DND-41 (cell line): ENCODE results near the gene AP2B1.
"Not testable (repeated sequence)": the region's sequence is repeated elsewhere in the genome, so short reads cannot be mapped to it uniquely, and the experiment has no call there.

ENCODE experiments used
- ATAC-seq: fragments of 200-7000 bp; cut with Tn5 transposase; 3 replicates; pipeline ENCODE4 v1.9.1; 2021; ENCODE audit warnings: low read depth; ENCODE audit not compliant: insufficient read depth
- DNase-seq: peaks from one replicate; pipeline ENCODE4 v3.0.0-alpha.2; 2020
- H2AFZ ChIP-seq: 2 replicates; pipeline ENCODE4 v1.6.0; 2012; ENCODE audit warnings: low read depth, low read length
- H3K27ac ChIP-seq: 2 replicates; pipeline ENCODE4 v1.5.1; 2012; ENCODE audit warnings: low read length, inconsistent platforms
- H3K27me3 ChIP-seq: fragments of 200-600 bp; sonication (generic); 2 replicates; pipeline ENCODE4 v1.6.0; 2012; ENCODE audit warnings: low read length, mild to moderate bottlenecking, inconsistent platforms; ENCODE audit not compliant: insufficient read depth, poor library complexity
- H3K36me3 ChIP-seq: 2 replicates; pipeline ENCODE4 v1.5.1; 2012; ENCODE audit warnings: low read length, inconsistent platforms; ENCODE audit not compliant: insufficient read depth
- H3K4me1 ChIP-seq: 2 replicates; pipeline ENCODE4 v1.5.1; 2012; ENCODE audit warnings: mild to moderate bottlenecking, low read length; ENCODE audit not compliant: insufficient read depth
- H3K4me2 ChIP-seq: 2 replicates; pipeline ENCODE4 v1.6.0; 2012; ENCODE audit warnings: mild to moderate bottlenecking, moderate library complexity, low read length, inconsistent platforms; ENCODE audit not compliant: insufficient read depth
- H3K4me3 ChIP-seq, 2 experiments: fragments of 200-600 bp in 1 of 2; shearing (Covaris generic) in 1 of 2; 2 replicates each; pipeline ENCODE4 v1.5.1; 2012 to 2016; ENCODE audit warnings: inconsistent platforms in 2 of 2, low read length in 2 of 2, mild to moderate bottlenecking in 2 of 2, low read depth in 1 of 2, moderate library complexity in 1 of 2
- H3K79me2 ChIP-seq: 2 replicates; pipeline ENCODE4 v1.6.0; 2012; ENCODE audit warnings: low read length, inconsistent platforms; ENCODE audit not compliant: insufficient read depth
- H3K9ac ChIP-seq: 2 replicates; pipeline ENCODE4 v1.6.0; 2012; ENCODE audit warnings: low read depth, mild to moderate bottlenecking, inconsistent platforms, low read length, moderate library complexity
- H3K9me3 ChIP-seq: 2 replicates; pipeline ENCODE4 v1.5.1; 2012; ENCODE audit warnings: low read length, moderate library complexity, mild to moderate bottlenecking, inconsistent platforms; ENCODE audit not compliant: insufficient read depth, severe bottlenecking
- H4K20me1 ChIP-seq: 2 replicates; pipeline ENCODE4 v1.6.0; 2012; ENCODE audit warnings: low read length; ENCODE audit not compliant: insufficient read depth
- CTCF ChIP-seq: IDR thresholded peaks from 2 replicates; pipeline ENCODE4 v1.5.1; 2012; ENCODE audit warnings: borderline replicate concordance, low read length, moderate library complexity, mild to moderate bottlenecking; ENCODE audit not compliant: poor library complexity, severe bottlenecking; ENCODE audit errors: extremely low read depth
- EZH2 ChIP-seq: IDR thresholded peaks from 3 replicates; pipeline ENCODE4 v1.6.1; 2012; ENCODE audit warnings: borderline replicate concordance, low read depth, mild to moderate bottlenecking, moderate library complexity, low read length, inconsistent platforms; ENCODE audit not compliant: severe bottlenecking

AP2B1 gene

GRCh38 chr17:35749560-35750412, 162.7 kb downstream of the AP2B1 start:
- ATAC-seq, result peak; percentile 48
- peak; percentile 44 for DNase-seq
- Histone ChIP-seq H4K20me1 (peaks cover 5% of the 10 kb centered on the region), H3K9me3 (no peaks in the 10 kb centered on the region), H3K36me3 (no peaks in the 10 kb centered on the region), H3K27ac (no peak overlapping the region), H3K79me2 (no peaks in the 10 kb centered on the region), H3K4me2 (peak overlapping the region; percentile 46), H3K9ac (no peak overlapping the region), H3K4me1 (peaks cover 11% of the 10 kb centered on the region), H3K27me3 (peaks cover 26% of the 10 kb centered on the region), H2AFZ (no peak overlapping the region; the same call in 1 of the 2 replicates), H3K4me3 (no peak overlapping the region)
- TF ChIP-seq EZH2 (peak; percentile 81), CTCF (peak; percentile 14)

GRCh38 chr17:35750526-35751395, 163.6 kb downstream of the AP2B1 start:
- no peak overlapping the region for H3K4me3 ChIP-seq
- peaks cover 11% of the 10 kb centered on the region for H3K4me1 ChIP-seq
- no peak for TF ChIP-seq CTCF
- no peak for TF ChIP-seq EZH2
- peak overlapping the region; percentile 46 for H3K4me2 ChIP-seq
- H4K20me1 ChIP-seq, result no peaks in the 10 kb centered on the region; the same call in 1 of the 2 replicates
- no peak overlapping the region for H3K27ac ChIP-seq
- no peaks in the 10 kb centered on the region for H3K36me3 ChIP-seq
- no peaks in the 10 kb centered on the region for H3K79me2 ChIP-seq
- DNase-seq (no peak), ATAC-seq (no peak)
- H2AFZ ChIP-seq, result no peak overlapping the region
- peaks cover 26% of the 10 kb centered on the region for H3K27me3 ChIP-seq
- H3K9me3 ChIP-seq, result no peaks in the 10 kb centered on the region
- H3K9ac ChIP-seq, result no peak overlapping the region

- not testable (repeated sequence) for H3K4me2 ChIP-seq, H3K4me3 ChIP-seq, H3K36me3 ChIP-seq, H3K9ac ChIP-seq, H3K79me2 ChIP-seq, H3K27ac ChIP-seq, H2AFZ ChIP-seq, H3K9me3 ChIP-seq, H4K20me1 ChIP-seq, ATAC-seq, DNase-seq
- peaks cover 11% of the 10 kb centered on the region for H3K4me1 ChIP-seq
- H3K27me3 ChIP-seq, result peaks cover 26% of the 10 kb centered on the region
These were observed 164.4 kb downstream of the AP2B1 start for GRCh38 chr17:35751541-35751940.

GRCh38 chr17:35752471-35752870, 165.3 kb downstream of the AP2B1 start:
- Histone ChIP-seq H3K9me3 (peaks cover 2% of the 10 kb centered on the region), H4K20me1 (no peaks in the 10 kb centered on the region; the same call in 1 of the 2 replicates), H2AFZ (no peak overlapping the region), H3K4me3 (no peak overlapping the region), H3K27me3 (peaks cover 26% of the 10 kb centered on the region), H3K4me2 (no peak overlapping the region), H3K79me2 (no peaks in the 10 kb centered on the region), H3K27ac (no peak overlapping the region), H3K9ac (no peak overlapping the region), H3K36me3 (no peaks in the 10 kb centered on the region), H3K4me1 (peaks cover 11% of the 10 kb centered on the region)
- DNase-seq (no peak), ATAC-seq (no peak)
- TF ChIP-seq CTCF (no peak), EZH2 (no peak)
